K562 (cell line): ENCODE measurements around the gene PTH1R. TPM values are rescaled to one million over a fixed set of nuclear protein-coding genes. Genes with fewer than 3 reads are reported as not detected.

Source experiments
- ATAC-seq: fragments of 200-7000 bp; cut with Tn5 transposase; 3 replicates; pipeline ENCODE4 v1.9.1; 2020; ENCODE audit warnings: moderate library complexity
- BruUV-seq: library from RNA; stranded (reverse); fragments of 400-500 nt; replicated peaks from 2 replicates; lab custom pipeline; 2021; lab: Mats Ljungman, UMichigan
- CTCF ChIA-PET: fragments of 300-600 bp; formaldehyde crosslinking; extraction: SDS; loops from one replicate; lab custom pipeline; 2021; ENCODE audit warnings: low intra/inter-chr PET ratio; lab: Yijun Ruan, JAX
- POLR2A ChIA-PET: fragments of 300-600, 350-650 bp; sonication (Branson Sonifier 250); formaldehyde crosslinking; extraction: SDS; loops from one replicate; lab custom pipeline; 2021; ENCODE audit warnings: antibody characterized with exemption, inconsistent platforms; lab: Yijun Ruan, JAX
- DNase-seq, 4 experiments: peaks; one replicate each; pipeline versions ENCODE4 v3.0.0 to v3.0.0-alpha.2; 2011 to 2018; ENCODE audit warnings: low spot score in 3 of 4, mixed read lengths in 3 of 4; ENCODE audit errors: extremely low read depth in 1 of 4
- FAIRE-seq: peaks from 2 replicates; lab custom pipeline; 2011; peaks lifted over from hg19 to GRCh38; lab: Jason Lieb, UNC
- H2AFZ ChIP-seq: 2 replicates; pipeline ENCODE4 v1.6.0; 2011; ENCODE audit warnings: low read depth, low read length, control low read depth, inconsistent platforms
- H3K27ac ChIP-seq: fragments of 200-600 bp; 3 replicates; pipeline ENCODE4 v1.8.0; 2011; ENCODE audit warnings: low read depth, mild to moderate bottlenecking, control low read depth, inconsistent platforms, low read length, moderate library complexity, mixed read lengths; ENCODE audit errors: extremely low read depth
- H3K27me3 ChIP-seq, 2 experiments: fragments of 300-600 bp in 1 of 2; 2 replicates in 1 of 2; 3 replicates in 1 of 2; pipeline versions ENCODE4 v1.6.0 to v1.8.0; 2011; ENCODE audit warnings: inconsistent platforms in 2 of 2, low read length in 2 of 2, mild to moderate bottlenecking in 1 of 2, mixed read lengths in 1 of 2, moderate library complexity in 1 of 2; ENCODE audit not compliant: control insufficient read depth in 2 of 2, insufficient read depth in 2 of 2
- H3K36me3 ChIP-seq: fragments of 300-600 bp; 3 replicates; pipeline ENCODE4 v1.8.0; 2011; ENCODE audit warnings: mild to moderate bottlenecking, low read length, inconsistent platforms; ENCODE audit not compliant: control insufficient read depth, insufficient read depth
- H3K4me1 ChIP-seq, 2 experiments: fragments of 200-600 bp in 1 of 2; replicated peaks in 1 of 2; 2 replicates in 1 of 2; 3 replicates in 1 of 2; pipeline versions ENCODE4 v1.5.1 to v1.8.0; 2011; ENCODE audit warnings: inconsistent platforms in 2 of 2, low read length in 2 of 2, mild to moderate bottlenecking in 1 of 2, mixed read lengths in 1 of 2, moderate library complexity in 1 of 2; ENCODE audit not compliant: control insufficient read depth in 2 of 2, insufficient read depth in 2 of 2
- H3K4me2 ChIP-seq: 2 replicates; pipeline ENCODE4 v1.6.1; 2011; ENCODE audit warnings: low read length, control low read depth, inconsistent platforms, mixed read lengths; ENCODE audit not compliant: insufficient read depth
- H3K4me3 ChIP-seq: fragments of 200-600 bp; sonication (generic), shearing (Covaris generic); 2 replicates; pipeline ENCODE4 v1.5.1; 2016; ENCODE audit warnings: control low read depth, inconsistent platforms
- H3K79me2 ChIP-seq: fragments of 200-600 bp; 3 replicates; pipeline ENCODE4 v1.8.0; 2011; ENCODE audit warnings: low read length, inconsistent platforms; ENCODE audit not compliant: control insufficient read depth, insufficient read depth
- H3K9ac ChIP-seq, 2 experiments: 2 replicates each; pipeline versions ENCODE4 v1.6.0 to v1.6.1; 2011; ENCODE audit warnings: low read depth in 2 of 2, low read length in 2 of 2, control low read depth in 1 of 2, inconsistent platforms in 1 of 2, mild to moderate bottlenecking in 1 of 2, mixed read lengths in 1 of 2; ENCODE audit not compliant: insufficient read depth in 1 of 2
- H3K9me1 ChIP-seq: one replicate; pipeline ENCODE4 v1.6.0; 2011; ENCODE audit warnings: inconsistent platforms, mild to moderate bottlenecking, low read length, moderate library complexity; ENCODE audit not compliant: control insufficient read depth, insufficient read depth
- H3K9me3 ChIP-seq: replicated peaks from 2 replicates; pipeline ENCODE4 v1.5.1; 2011; ENCODE audit warnings: low read depth, low read length, inconsistent platforms; ENCODE audit not compliant: control insufficient read depth, insufficient read depth
- H4K20me1 ChIP-seq: replicated peaks from 2 replicates; pipeline ENCODE4 v1.6.1; 2011; ENCODE audit warnings: low read length, inconsistent platforms, mixed read lengths; ENCODE audit not compliant: control insufficient read depth, insufficient read depth
- MAZ ChIP-seq, 2 experiments: fragments of 450-650 bp in 1 of 2; sonication (generic) in 1 of 2; formaldehyde crosslinking; IDR thresholded peaks in 1 of 2; conservative IDR thresholded peaks in 1 of 2; 2 replicates each; pipeline versions ENCODE4 v1.4.0 to v1.5.0; 2020; ENCODE audit warnings: mild to moderate bottlenecking in 1 of 2, missing genetic modification reagents in 1 of 2
- MIER1 ChIP-seq: fragments of 450-650 bp; IDR thresholded peaks from 2 replicates; pipeline ENCODE4 v1.6.1; 2016; ENCODE audit warnings: antibody characterized with exemption, mild to moderate bottlenecking, low read depth
- RAD21 ChIP-seq, 2 experiments: fragments of 250-450 bp in 1 of 2; fragments of 450-650 bp in 1 of 2; sonication (Bioruptor Pico) in 1 of 2; formaldehyde crosslinking in 1 of 2; IDR thresholded peaks in 1 of 2; conservative IDR thresholded peaks in 1 of 2; 2 replicates each; pipeline versions ENCODE4 v1.4.0 to v1.8.0; 2020 to 2022; ENCODE audit warnings: mild to moderate bottlenecking in 2 of 2, moderate library complexity in 1 of 2
- ZBTB7A ChIP-seq: IDR thresholded peaks from 2 replicates; pipeline ENCODE4 v1.6.1; 2011; ENCODE audit warnings: low read depth, mild to moderate bottlenecking, low read length, moderate library complexity, borderline replicate concordance; ENCODE audit not compliant: control insufficient read depth
- ZNF175 ChIP-seq: fragments of 200-800 bp; sonication (Bioruptor generic); IDR thresholded peaks from 2 replicates; pipeline ENCODE4 v1.6.1; 2016; ENCODE audit warnings: low read depth, mild to moderate bottlenecking, missing genetic modification characterization, missing compliant biosample characterization
- WGBS: fragments of 100-300 bp; shearing (Covaris generic); methylation state at CpG from one replicate; pipeline ENCODE4 v1.1.6; 2016; ENCODE audit warnings: low coverage, mixed read lengths; ENCODE audit not compliant: insufficient coverage; ENCODE audit errors: missing lambda C conversion rate; 5-methylcytosine and 5-hydroxymethylcytosine counted together
- in situ Hi-C: fragments of 300-500 bp; cut with MboI; formaldehyde crosslinking; loops from 4 replicates; pipeline ENCODE4 v1.15.0; 2018; ENCODE audit warnings: inconsistent platforms, mixed read lengths
- intact Hi-C: fragments of 100-400 bp; cut with micrococcal nuclease; formaldehyde crosslinking; loops from 2 replicates; pipeline ENCODE4 v1.14.2; 2022
- polyA plus RNA-seq, 8 experiments: library from polyadenylated mRNA; depleted of rRNA in 4 of 8; stranded (reverse) in 5 of 8; unstranded in 3 of 8; fragments of >200 nt; fragmentation: Nextera tagmentation in 2 of 8; fragmentation: Illumina TruSeq in 1 of 8; extraction: Ambion mirVana in 2 of 8; extraction: Trizol in 1 of 8; gene quantifications; 2 replicates each; pipeline versions ENCODE4 v1.2.1 to v1.2.3, GENCODE V29; 2011 to 2014; ENCODE audit warnings: inconsistent platforms in 1 of 8, missing spikeins in 1 of 8
- total RNA-seq, 7 experiments: library from RNA; depleted of rRNA in 6 of 7; stranded (reverse); fragments of >200 nt in 6 of 7; fragmentation: Illumina TruSeq in 2 of 7; extraction: Trizol in 2 of 7; gene quantifications; 2 replicates each; pipeline versions ENCODE4 v1.2.1 to v1.2.3, GENCODE V29; 2011 to 2021; ENCODE audit warnings: low replicate concordance in 1 of 7
- TF ChIP-seq, protein P1 (sequence below): sonication (generic); formaldehyde crosslinking; IDR thresholded peaks from 2 replicates; pipeline ENCODE4 v1.8.1; 2023; ENCODE audit warnings: mild to moderate bottlenecking, missing genetic modification reagents
- TF ChIP-seq, protein P2 (sequence below): fragments of 200-800 bp; sonication (Bioruptor generic); IDR thresholded peaks from 2 replicates; pipeline ENCODE4 v1.6.1; 2017; ENCODE audit warnings: missing genetic modification characterization, missing compliant biosample characterization
- TF ChIP-seq, protein P3 (sequence below): sonication (generic); formaldehyde crosslinking; IDR thresholded peaks from 2 replicates; pipeline ENCODE4 v1.9.0; 2022; ENCODE audit warnings: mild to moderate bottlenecking, missing genetic modification reagents
- TF ChIP-seq, protein P4 (sequence below), 3 experiments: IDR thresholded peaks in 2 of 3; conservative IDR thresholded peaks in 1 of 3; 2 replicates each; pipeline ENCODE4 v1.5.1; 2011 to 2012; ENCODE audit warnings: low read length in 3 of 3, mild to moderate bottlenecking in 3 of 3, control low read depth in 2 of 3, improper control_type of control experiment in 1 of 3, inconsistent platforms in 1 of 3, low read depth in 1 of 3, mixed read lengths in 1 of 3, moderate library complexity in 1 of 3; ENCODE audit not compliant: insufficient read depth in 2 of 3

Gene PTH1R
- total and polyA plus RNA-seq, 9 of the 15 experiments (the other 6 are each of a cell fraction or from before 2014, with no cell fraction given), result not detected

DNA sequence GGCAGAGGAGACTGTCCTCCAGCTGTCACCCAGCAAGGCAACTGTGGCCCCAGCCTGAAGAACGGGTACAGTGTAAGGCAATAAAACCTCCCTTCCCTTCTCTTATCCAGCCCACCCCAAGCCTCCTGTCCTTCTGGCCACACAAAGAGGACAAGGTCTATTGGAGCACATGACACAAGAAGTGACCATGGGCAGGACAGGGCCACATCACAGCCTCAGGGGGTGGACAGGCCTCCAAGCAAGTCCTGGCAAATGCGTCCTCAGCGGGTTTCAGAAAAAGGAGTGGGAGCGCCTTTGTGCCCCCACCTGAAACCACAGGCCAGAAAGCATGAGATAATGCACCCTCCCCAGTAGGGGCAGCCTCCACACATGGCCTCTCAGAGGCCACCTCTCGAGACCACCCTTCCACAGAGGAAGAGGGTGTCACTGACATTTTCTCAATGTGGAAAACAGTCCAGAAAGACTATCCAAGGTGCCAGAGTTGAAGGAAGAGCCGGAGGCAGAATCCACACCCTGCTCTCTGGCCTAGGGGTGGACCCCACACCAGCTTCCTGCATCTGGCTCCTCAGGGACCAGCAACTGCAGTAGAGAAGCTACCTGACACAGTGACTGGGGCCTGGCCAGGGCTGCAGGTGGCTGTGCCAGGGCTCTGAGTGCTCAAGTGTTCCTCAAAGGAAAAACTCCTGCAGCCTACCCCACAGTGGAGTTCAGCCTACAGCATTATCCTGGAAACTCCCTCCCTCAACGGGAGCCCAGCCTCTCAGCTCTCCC lies 55.1 kb downstream of the PTH1R start:
- no peaks in the 10 kb centered on the region for H3K9me3 ChIP-seq
- in situ Hi-C loops, result no loop called here
- FAIRE-seq, result no peak
- peak; percentile 43 for ATAC-seq
- H2AFZ ChIP-seq, result no peak overlapping the region
- peaks cover 95% of the 10 kb centered on the region for H3K79me2 ChIP-seq
- intact Hi-C loops, result loop anchor here (5.0 kb wide), 1 partner anchor 45 kb away; the partner anchor contains the start of genes CCDC12 and NBEAL2
- peak overlapping the region in 1 of 2 experiments; percentile 77; a peak in 2 of 4 replicates for H3K9ac ChIP-seq
- no peak for DNase-seq
- no peak overlapping the region for H3K27ac ChIP-seq
- 50% methylated on average over 7 of the region's 7 CpGs for WGBS
- H3K4me1 ChIP-seq, result peaks cover 39 to 40% of the 10 kb centered on the region in 2 experiments
- no peak overlapping the region for H3K4me3 ChIP-seq
- POLR2A ChIA-PET, result interaction anchor here (1.0 to 3.0 kb wide), 10 partner anchors 10 to 55 kb away, joined by 3 to 10 read pairs (median 5); no protein-coding TSS in a partner anchor
- no TSS peak for BruUV-seq
- H4K20me1 ChIP-seq, result peaks cover 33% of the 10 kb centered on the region
- H3K9me1 ChIP-seq, result peaks cover 10% of the 10 kb centered on the region
- CTCF ChIA-PET, result interaction anchor here (1.2 kb wide), 1 partner anchor 66 kb away, joined by 6 read pairs; no protein-coding TSS in a partner anchor
- no peaks in the 10 kb centered on the region for H3K27me3 ChIP-seq
- H3K4me2 ChIP-seq, result no peak overlapping the region
- TF ChIP-seq, protein P1, sequence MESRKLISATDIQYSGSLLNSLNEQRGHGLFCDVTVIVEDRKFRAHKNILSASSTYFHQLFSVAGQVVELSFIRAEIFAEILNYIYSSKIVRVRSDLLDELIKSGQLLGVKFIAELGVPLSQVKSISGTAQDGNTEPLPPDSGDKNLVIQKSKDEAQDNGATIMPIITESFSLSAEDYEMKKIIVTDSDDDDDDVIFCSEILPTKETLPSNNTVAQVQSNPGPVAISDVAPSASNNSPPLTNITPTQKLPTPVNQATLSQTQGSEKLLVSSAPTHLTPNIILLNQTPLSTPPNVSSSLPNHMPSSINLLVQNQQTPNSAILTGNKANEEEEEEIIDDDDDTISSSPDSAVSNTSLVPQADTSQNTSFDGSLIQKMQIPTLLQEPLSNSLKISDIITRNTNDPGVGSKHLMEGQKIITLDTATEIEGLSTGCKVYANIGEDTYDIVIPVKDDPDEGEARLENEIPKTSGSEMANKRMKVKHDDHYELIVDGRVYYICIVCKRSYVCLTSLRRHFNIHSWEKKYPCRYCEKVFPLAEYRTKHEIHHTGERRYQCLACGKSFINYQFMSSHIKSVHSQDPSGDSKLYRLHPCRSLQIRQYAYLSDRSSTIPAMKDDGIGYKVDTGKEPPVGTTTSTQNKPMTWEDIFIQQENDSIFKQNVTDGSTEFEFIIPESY (CRISPR knock-in tag), result peak; percentile 41; the same call in 1 of the 2 replicates
- TF ChIP-seq RAD21 (CRISPR knock-in tag; conservative IDR thresholded peaks at IDR 0.05 in 1 of 2, IDR thresholded peaks at IDR 0.05 in 1 of 2) (peak in 1 of 2 experiments; percentile 34; a peak in 3 of 4 replicates), ZBTB7A (0 out of 2 replicates have a peak, but pooled peaks have one; percentile 40), MIER1 (no peak), ZNF175 (CRISPR knock-in tag) (no peak), MAZ (CRISPR knock-in tag; conservative IDR thresholded peaks at IDR 0.05 in 1 of 2, IDR thresholded peaks at IDR 0.05 in 1 of 2) (peak in 1 of 2 experiments; percentile 56; a peak in 1 of 4 replicates)
- TF ChIP-seq, protein P2, sequence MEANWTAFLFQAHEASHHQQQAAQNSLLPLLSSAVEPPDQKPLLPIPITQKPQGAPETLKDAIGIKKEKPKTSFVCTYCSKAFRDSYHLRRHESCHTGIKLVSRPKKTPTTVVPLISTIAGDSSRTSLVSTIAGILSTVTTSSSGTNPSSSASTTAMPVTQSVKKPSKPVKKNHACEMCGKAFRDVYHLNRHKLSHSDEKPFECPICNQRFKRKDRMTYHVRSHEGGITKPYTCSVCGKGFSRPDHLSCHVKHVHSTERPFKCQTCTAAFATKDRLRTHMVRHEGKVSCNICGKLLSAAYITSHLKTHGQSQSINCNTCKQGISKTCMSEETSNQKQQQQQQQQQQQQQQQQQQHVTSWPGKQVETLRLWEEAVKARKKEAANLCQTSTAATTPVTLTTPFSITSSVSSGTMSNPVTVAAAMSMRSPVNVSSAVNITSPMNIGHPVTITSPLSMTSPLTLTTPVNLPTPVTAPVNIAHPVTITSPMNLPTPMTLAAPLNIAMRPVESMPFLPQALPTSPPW (CRISPR knock-in tag), result peak; percentile 45; the same call in 1 of the 2 replicates
- TF ChIP-seq, protein P3, sequence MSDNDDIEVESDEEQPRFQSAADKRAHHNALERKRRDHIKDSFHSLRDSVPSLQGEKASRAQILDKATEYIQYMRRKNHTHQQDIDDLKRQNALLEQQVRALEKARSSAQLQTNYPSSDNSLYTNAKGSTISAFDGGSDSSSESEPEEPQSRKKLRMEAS, result 0 out of 2 replicates have a peak, but pooled peaks have one; percentile 14
- TF ChIP-seq, protein P4, sequence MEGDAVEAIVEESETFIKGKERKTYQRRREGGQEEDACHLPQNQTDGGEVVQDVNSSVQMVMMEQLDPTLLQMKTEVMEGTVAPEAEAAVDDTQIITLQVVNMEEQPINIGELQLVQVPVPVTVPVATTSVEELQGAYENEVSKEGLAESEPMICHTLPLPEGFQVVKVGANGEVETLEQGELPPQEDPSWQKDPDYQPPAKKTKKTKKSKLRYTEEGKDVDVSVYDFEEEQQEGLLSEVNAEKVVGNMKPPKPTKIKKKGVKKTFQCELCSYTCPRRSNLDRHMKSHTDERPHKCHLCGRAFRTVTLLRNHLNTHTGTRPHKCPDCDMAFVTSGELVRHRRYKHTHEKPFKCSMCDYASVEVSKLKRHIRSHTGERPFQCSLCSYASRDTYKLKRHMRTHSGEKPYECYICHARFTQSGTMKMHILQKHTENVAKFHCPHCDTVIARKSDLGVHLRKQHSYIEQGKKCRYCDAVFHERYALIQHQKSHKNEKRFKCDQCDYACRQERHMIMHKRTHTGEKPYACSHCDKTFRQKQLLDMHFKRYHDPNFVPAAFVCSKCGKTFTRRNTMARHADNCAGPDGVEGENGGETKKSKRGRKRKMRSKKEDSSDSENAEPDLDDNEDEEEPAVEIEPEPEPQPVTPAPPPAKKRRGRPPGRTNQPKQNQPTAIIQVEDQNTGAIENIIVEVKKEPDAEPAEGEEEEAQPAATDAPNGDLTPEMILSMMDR (IDR thresholded peaks at IDR 0.05 in 2 of 3, conservative IDR thresholded peaks at IDR 0.05 in 1 of 3; ENCODE audit: insufficient read depth in 2 of 3, low read depth in 1 of 3, low read length in 3 of 3), result peak in 2 of 3 experiments; percentile 42 to 47; a peak in 4 of 6 replicates
- TF ChIP-seq, all 486 proteins: peak for 7
- H3K36me3 ChIP-seq, result peaks cover 76% of the 10 kb centered on the region
